ENCODE results near the gene TMEM151B.

TMEM151B gene

DNA sequence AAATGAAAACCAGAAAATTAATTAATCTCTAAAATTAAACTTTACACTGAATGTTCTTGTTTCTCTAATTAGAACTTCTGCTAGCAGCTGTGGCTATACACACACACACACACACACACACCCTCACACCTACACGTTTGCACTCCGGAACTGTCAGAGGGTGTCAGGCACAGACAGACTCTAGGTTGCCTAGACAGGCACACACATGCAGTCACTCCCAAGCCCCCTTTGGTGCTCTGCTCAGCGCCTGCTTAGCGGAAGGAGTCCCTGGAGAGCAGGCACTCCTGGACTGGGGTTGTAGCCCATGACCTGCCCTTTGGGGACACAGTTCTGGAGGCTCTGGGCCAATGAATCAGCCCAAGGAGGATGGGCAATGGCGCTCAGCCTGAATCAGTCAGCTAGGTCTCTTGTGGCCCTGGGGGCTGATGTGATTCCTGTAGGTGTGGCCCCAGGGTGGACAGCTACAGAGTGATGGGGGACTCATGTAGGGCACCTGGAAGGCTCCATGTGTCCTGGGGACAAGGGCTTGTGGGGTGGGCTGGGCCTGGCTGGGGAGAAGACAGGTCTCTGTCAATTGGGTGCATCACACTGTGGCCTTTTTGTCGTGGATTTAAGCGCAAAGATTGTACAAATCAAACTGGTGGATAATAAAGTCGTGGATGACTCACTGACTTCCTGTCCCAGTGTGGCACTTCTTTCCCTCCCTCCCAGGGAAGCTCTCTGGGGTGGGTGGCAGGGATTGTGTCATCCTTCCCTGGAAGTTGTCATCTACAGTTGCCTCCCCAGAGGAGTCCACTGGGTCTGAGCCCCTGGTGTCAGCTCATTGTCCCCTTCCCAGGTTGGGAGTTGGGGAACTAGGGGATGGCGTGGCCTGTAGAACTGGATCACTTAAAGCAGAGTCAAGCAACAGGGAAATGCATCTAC, 8.8 kb downstream of the TMEM151B start:
- DNase-seq (ENCODE audit: low spot score): no peak

DNA sequence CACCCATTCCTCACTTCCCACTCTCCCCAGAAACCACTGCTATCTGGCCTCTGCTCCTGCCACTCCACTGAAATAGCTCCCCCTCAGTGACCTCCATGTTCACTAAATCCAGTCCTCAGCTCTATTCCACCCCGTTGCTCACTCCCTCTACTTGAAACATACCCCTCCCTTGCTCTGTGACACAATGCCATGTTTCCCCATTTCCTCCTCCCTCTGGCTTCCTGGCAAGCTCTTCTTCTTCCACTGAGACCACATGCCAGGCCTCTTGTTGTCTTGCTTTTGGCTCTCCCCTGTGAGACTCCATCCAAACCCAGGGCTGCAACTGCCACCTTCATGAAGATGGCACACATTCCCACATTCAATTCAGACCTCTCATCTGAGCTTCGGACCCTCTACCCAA, 13.9 kb downstream of the TMEM151B start:
- DNase-seq (ENCODE audit: low spot score): peak; percentile 35

DNA sequence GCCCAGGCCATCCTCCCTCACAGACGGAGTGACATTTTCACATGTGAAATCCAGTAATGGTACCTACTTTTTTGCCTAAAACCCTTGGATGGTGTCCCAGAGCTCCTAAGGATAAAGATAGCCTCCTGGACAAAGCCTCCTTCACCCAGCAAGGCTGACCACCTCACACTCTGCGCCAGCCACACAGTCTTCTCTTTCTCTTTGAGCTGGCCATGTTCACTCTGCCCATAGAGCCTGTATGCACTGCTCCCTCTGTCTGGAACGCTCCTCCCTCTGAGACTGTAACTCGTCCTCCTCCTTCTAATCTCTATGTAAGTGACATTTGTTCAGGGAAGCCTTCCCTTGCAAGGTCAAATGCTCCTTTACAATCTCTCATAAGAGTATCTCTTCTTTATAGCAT, 14.6 kb downstream of the TMEM151B start:
- DNase-seq (ENCODE audit: low spot score): no peak

DNA sequence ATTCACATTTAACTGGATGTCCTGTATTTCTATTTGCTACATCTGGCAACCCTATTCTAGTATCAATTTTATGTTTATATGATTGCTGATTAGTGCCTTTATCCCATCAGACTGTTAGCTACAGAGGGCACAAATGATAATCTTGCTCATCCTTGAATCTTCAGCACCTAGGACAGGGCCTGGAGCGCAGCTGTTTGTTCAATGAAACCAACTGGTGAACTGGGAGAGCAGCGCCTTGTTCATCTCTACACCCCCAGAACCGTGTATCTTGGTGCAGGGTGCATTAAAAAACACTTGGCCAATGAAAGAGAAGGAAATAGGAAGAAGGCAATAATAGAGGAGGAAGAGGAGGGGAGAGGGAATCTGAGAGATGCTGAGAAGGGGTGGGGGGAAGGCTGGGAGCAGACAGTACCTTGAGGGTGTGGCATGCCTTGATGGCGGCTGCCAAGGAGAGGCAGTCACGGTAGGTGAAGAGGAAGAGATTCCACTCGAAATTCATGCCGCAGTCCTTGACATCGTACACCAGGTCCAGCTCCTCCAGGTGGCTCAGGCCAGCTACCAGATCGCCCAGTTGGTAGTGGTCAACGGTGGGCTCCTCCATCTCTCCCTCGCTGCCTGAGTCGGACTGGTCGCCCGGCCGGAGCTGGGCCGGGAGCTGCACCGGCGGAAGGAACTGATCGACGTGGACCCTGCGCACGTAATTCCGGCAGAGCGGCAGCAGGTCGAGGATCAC, 15.5 kb downstream of the TMEM151B start:
- DNase-seq (ENCODE audit: low spot score): no peak

DNA sequence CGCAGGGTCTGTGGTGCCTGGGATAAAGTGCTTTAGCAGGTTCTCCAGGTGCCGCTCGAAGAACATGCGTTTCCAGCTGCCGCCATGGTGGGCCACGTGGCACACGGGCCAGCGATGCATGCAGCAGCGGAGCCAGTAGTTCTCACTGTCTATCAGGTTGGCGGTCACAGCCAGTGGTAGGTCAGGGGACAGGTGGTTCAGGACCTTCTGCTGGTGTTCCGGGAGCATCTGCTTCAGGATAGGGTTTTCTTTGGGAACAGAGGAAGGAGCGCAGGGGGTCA, 16.0 kb downstream of the TMEM151B start:
- no peak for DNase-seq (ENCODE audit: low spot score)

DNA sequence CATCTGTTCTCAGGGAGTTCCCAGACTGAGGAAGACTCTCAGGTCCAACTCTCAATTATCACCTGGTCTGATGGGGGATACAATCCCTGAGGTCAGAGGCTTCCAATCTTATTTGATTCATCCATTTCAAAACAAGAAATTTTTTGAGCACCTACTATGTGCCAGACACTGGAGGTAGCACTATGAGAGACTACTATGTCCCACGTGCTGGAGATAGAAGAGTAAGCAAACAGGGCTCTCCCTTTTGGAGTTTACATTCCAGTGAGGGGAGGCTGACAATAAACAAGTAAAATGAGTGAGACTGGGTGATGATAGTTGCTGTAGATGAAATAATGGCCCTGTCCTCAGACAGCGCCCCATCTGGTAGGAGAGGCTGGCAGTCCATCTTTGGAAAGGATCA, 16.5 kb downstream of the TMEM151B start:
- DNase-seq (ENCODE audit: low spot score): no peak

DNA sequence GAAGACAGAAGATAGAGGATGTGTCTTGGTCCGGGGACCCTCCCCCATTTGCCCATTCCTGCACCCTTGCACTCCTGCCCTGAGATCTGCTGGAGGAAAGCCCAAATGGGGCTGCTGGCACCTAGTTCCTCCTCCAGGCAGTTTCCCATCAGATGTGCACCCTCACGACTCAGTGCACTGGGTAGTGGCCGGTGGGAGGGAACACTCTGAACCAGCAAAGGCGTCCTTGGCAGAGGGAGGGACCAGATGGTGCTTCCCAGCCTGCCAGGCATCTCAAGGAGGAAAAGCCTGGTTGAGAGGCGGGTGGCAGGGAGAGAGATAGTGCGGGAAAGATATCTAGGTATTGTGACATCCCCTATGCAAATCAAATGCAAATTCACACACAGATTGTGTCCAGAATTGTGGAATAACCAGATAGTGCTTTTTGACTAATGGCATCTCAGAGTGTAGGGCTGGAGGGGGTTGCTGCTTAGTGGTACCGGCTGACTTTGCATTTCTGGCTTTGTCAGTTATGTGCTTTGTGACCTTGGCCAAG, 19.5 kb downstream of the TMEM151B start:
- no peak for DNase-seq (ENCODE audit: low spot score)

DNA sequence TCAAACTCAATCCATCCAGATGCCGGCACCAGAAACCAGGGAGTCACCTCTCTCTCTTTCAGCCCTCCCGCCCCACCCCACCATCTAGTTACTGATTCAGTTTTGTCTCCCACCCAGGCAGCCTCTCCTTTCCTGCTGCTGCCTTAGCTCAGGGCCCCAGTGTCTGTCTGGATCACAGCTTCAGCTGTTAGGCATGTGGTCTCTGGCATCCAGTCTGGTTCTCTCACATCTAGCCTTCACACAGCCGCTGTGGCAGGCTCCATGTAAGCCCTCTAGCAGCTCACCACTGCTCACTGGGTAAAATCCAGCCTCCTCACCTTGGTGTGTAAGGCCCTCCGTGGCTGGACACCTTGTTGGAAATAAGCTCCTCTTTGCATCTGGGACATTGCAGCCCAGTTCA, 21.6 kb downstream of the TMEM151B start:
- no peak for DNase-seq (ENCODE audit: low spot score)

DNA sequence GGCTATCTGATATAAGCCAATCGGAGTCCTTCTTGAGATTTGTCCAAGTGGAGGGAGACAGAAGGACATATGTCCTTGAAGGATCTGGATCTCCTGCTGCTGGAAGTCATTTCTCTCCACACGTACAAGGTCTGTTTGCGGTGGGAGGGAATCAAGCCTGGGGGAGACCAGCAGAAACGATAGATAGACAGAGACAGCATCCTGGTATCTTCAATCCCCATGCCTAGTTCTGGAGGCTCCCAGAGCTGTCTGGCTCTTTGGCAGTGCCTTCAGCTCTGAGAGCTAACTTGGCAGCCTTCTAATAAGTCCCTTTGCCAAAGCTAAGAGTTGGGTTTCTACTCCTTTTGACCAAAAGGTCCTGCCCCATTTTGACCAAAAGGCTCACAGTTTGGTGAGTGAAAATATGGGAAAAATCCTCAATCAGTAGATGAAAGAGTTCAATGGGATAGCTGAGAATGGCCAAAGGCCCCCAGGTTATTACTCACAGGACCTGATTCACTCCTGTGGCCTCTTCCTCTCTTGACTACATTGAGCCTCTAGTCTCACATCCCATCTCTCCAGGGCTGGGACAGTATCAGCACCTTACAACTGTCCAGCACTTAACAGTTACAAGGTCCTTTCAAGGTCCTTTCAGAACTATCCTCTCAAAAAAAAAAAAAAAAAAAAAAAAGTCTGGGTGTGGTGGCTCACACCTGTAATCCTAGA, 22.6 kb downstream of the TMEM151B start:
- DNase-seq (ENCODE audit: low spot score): no peak

DNA sequence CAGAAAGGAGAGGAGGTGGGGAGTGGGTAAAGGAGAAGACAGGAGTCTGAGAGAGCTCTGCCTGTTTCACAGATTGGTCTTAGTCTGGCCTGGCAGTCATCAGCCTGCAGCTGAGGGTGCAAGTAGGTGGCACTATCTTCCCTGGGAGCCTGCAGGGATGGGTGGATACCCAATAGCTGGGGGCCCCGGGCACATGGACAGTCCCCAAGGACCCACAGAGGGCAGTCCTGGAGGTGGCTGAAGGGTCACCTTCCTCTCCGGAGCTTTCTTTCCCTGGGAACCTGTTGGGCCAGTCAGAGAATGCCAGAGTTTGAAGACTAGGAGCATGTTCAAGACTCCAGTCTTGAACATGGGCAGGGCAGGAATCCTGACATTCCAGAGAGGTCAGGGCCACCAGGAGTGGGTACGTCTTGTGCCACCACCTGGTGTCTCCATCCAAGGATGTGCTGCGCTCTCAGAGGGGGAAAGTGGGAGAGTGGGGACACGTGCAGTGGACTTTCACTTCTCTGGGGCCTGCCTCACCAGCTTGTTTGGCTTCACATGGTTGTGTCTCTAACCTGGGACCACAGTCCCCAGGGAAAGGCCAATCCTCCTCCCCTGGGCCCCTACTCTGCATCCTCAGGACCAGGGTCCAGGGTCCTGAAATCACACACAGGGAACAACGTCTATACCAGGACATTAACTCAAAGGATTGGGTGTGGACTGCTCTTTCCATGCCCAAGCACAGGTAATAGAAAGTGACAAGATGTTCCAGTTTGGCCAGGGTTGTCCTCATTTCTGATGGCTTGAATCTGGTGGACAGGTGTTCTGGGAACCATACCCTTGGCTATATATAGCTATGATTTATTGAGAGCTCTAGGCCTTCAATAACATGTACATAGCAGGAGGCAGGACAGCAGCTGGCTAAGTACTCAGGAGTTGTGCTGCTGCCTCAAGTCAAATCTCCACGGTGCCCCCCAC, 24.9 kb downstream of the TMEM151B start:
- DNase-seq (ENCODE audit: low spot score): no peak

DNA sequence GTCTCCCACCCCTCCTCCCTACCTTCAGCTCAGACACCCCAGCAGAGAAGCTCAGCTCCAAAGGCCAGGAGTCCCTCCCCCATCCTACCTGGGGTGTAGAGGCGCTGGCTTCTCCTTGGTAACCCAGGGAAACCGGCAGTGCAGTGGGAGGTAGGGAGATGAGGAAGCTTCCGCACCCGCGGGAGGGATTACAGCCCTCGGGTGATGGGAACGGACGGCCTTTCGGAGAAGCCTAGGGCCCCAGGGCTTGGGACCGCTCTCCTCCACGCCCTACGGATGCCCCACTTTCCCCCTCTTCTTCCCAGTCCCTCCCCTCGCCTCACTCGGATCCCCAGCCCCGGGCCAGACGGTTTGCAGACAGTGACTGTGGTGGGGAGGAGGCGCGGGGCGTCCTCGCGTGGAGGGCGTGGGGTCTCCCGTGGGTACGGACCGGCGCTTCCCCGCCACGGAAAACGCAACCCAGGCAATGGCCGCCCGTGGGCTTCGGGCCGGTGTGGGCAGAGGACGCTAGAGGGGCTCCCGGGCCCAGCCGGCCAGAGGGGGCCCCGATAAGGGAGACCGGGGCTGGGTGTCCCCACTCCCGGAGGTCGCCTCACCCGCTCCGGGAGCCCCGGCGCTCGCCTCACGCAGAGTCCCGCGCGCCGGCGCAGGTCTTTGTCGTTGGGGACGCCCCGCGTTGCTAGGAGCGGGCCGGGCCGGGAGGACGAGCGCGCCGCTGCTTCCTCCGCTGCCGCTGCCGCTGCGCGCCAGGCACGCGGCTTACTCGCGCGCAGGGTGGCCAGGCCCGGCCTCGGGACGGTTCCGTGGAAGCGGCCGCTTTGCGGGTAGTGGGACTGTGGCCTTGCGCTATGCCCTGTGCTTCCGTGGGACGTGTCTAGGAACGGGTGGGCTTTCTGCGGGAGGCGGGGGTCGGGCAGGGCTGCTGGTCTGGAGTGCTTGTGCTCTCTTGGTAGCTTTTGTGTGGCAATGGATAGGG, 27.1 kb downstream of the TMEM151B start:
- DNase-seq (ENCODE audit: low spot score): no peak

DNA sequence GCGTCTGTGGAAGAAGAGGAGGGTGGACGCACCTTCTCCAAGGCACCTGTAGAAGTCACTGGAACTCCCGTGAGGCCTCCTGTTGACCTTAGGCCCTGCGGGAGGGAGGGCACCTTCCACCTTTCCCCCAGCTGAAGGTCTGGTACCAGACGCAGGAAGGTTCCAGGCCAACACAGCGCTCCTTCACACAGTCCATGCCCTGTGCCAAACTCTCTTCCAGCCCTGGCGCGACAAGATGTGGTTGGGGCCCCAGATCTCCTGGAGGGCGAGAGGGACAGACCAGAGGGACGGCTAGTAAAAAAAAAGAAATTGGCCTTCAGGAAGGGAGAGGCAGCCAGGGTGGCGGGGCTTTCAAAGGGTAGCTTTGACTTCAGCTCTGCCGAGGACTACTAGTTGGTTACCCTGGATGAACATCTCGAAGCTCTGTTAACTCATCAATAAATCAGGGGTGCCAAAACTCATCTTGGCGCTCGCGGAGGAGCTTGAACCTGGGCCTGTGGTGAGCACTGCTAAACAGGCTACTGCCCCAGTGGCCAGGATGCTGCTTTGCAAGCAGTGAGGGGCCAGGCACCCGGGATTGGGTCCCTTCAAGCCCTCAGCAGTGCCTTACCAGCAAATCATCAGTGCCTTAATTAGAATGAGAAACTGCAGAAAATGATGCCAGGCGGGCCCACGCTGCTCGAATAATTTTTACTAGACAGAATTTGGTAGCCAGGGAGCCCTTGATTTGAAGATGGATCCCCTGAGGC, 28.0 kb downstream of the TMEM151B start:
- DNase-seq (ENCODE audit: low spot score): no peak

DNA sequence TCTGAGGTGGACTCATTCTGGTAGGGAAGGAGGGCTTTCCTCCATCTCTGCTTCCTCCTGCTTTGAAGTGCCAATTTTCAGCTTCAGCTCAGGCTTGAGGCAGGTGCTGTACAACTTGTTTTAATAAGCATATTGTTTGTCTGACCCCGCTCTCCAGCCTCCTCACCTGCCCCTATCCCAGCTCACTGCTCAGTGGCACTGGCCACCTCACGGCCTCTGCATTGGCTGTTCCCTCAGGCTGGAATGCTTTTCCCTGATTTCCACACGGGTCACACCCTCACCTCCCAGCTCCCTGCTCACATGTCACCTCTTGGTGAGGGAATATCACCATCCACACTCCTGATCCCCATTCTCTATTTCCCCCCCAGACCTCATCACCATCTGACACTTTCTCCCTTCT, 28.6 kb downstream of the TMEM151B start:
- DNase-seq (ENCODE audit: low spot score): no peak

DNA sequence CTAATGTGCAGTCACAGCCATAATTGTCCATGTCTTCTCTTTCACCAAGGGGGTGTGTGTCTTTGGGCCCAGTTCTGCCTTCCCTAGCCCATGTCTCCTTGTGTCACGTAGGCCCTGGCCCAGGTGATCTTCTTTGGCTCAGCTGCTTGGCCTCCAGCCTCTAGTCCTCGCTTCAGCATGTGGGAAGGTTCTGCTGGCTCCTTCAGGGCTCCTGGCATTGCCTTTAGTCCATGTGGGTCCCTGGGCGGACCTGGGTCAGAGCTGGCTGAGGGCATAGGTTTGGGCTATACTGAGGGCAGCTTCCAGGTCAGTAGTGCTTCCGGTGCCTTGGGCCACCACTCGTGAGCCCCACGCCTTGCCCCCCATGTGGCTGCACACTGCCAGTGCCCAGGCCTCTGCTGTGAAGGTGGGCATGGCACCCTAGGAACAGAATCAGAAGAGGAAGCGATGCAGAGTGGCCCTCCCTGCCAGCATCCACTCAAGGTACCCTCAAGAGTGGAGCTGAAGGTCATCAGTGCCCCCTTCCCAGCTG, 30.1 kb downstream of the TMEM151B start:
- DNase-seq (ENCODE audit: low spot score): no peak

DNA sequence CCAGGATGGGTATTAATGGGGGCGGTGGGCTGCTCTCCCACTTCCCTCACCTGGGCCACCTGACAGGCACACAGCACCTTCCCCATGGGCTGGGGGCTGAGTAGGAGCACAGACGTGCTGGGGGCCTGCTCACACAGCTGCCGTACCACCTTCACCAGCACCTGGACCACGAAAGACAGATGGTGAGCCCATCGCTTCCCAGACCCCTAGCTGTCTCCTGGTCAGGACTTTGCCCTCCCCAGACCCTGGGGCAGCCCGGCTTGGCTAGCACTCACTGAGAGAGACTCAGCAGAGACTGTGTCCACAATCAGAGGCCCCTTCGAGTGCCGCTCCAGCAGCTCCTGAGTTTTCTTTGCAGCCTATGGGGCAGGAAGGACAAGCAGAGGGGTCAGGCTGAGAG, 30.9 kb downstream of the TMEM151B start:
- DNase-seq (ENCODE audit: low spot score): no peak

DNA sequence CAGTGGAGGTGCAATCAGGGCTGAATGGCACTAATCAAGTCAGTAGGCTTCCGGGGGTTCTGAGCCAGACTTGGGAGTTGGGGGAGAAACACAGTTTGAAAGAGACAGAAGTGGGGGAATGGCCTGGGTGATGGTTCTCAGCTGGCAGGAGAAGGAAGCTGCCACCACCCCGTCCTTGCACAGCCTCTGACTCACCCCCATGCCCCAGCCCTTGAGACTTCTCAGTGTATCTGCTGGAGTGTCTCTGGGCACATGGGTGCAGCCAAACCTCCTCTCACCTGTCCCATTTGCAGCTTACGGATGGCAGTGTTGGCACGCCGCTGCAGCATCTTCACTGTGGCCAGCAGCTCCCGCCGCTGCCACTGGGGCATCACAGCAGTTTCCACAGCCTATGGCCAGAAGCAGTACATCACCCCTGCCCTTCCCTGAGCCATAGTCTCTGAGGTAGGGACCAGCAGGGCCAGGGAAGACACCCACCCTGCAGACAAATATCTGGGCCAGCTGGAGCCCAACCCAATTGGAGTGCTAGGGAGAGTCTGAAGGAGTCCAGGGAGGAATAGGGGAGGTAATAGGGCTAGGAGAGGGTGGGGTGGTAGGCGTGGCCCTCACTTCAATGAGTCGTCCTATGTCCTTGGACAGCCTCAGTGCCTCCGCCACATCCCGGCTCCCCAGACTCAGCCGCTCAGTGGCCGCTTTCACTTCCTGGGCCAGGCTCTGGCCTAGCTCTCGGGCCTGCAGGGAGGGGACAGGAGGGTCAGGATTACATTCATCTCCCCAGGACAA, 31.7 kb downstream of the TMEM151B start:
- no peak for DNase-seq (ENCODE audit: low spot score)

DNA sequence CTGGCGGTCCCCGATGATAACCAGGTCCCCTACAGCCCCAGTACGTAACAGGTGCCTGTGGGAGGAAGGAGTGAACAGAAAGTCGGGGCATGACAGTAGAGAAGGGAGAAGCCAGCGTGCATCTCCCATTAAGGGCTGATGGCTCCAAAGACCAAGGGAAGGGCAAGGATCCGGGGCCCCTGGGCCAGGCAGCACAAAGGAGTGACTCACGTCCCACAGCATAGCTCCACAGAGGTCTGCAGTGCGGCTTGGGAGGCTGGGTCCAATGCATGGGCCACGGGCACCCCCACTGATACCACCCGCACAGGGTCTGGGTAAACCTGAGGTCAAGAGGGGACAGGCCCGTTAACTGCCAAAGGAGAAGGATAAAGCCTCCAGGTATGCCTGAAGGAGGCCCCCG, 32.6 kb downstream of the TMEM151B start:
- no peak for DNase-seq (ENCODE audit: low spot score)

DNA sequence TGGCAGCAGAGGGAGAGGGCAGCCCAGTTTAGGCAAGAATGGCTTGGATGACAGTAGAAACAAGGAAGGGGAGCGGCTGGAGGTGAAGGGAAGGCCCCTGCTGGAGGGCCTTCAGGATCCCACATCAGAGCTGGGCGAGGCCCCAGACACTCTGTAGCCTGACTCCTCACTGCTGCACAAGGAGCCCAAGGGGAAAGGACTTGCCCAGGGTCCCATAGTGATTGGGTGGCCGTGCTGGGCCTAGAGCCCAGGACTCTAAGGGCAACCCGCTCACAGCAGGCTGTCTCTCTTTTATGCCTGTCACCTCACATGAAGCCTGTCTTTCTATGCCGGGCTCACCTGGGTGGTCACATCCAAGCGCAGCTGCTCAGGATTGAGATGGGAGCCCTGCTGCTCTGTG, 33.6 kb downstream of the TMEM151B start:
- DNase-seq (ENCODE audit: low spot score): no peak
